Subcutaneous abdominal adipose tissue (tissue), 5 donors: ENCODE results near the gene GTF2IRD1.
"Not testable (repeated sequence)": the region's sequence is repeated elsewhere in the genome, so short reads cannot be mapped to it uniquely, and the experiment has no call there.

Experiments used
- H3K27ac ChIP-seq: one replicate; pipeline ENCODE4 v1.7.0; 2013; ENCODE audit warnings: low read depth, mild to moderate bottlenecking, inconsistent platforms, low read length, moderate library complexity
- H3K27me3 ChIP-seq, 5 donors: one replicate each; pipeline ENCODE4 v1.7.0; 2013; ENCODE audit warnings: low read length in 5 of 5, inconsistent platforms in 1 of 5; ENCODE audit not compliant: control insufficient read depth in 5 of 5, insufficient read depth in 4 of 5
- H3K36me3 ChIP-seq, 5 donors: one replicate each; pipeline ENCODE4 v1.7.0; 2013; ENCODE audit warnings: low read length in 5 of 5; ENCODE audit not compliant: control insufficient read depth in 5 of 5, insufficient read depth in 5 of 5
- H3K4me1 ChIP-seq, 5 donors: one replicate each; pipeline ENCODE4 v1.7.0; 2013; ENCODE audit warnings: low read length in 5 of 5, mild to moderate bottlenecking in 3 of 5, moderate library complexity in 1 of 5; ENCODE audit not compliant: control insufficient read depth in 5 of 5, insufficient read depth in 5 of 5
- H3K4me3 ChIP-seq, 5 donors: one replicate each; pipeline ENCODE4 v1.7.0; 2013; ENCODE audit warnings: low read length in 5 of 5, low read depth in 1 of 5
- H3K9ac ChIP-seq, 5 donors: one replicate each; pipeline ENCODE4 v1.7.0; 2013; ENCODE audit warnings: low read length in 5 of 5, mild to moderate bottlenecking in 4 of 5, moderate library complexity in 3 of 5
- H3K9me3 ChIP-seq, 5 donors: one replicate each; pipeline ENCODE4 v1.7.0; 2013; ENCODE audit warnings: low read length in 5 of 5; ENCODE audit not compliant: control insufficient read depth in 5 of 5
- donor health status: healthy.
- donor health status: healthy.
- donor health status: healthy.
- donor health status: healthy.
- donor health status: healthy.

The GTF2IRD1 gene

DNA sequence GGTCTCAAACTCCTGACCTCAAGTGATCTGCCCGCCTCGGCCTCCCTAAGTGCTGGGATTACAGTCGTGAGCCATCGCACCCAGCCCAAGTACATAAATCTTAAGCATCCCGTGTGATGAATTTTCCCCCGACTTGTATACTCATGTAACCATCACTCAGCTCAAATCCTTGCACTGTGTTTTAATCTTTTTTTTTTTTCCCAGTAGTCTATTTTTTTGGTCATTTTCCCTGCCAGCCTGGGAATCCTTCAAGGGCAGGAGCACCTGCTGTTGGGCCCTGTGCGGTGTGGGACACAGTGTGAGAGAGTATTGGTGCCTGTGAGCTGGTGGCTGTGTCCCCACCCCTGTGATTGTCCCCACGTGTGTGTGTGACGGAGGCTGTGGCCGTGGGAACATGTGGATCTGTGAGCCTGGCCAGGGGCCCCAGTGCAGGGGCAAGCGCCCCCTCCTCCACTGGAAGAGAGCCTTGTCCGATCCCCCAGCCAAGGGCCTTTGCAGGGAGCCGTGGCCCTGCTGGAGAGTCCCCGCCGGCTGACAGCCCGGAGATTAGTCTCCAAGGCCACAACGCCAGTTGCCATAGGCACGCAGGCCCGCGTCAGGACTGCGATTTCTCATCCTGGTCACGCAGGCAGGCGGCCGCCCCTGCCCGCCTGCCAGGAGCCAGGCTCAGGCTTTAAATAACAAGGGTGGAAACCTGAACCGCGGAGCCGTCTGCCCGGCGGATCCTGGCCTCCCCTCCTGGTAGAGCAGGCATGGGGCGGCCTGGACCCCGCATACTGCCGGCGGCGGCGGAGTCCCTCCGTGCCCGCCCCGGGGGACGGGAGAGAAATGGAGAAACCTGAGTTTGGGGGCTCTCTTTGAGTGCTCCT is 26.5 kb downstream of the GTF2IRD1 start:
- Histone ChIP-seq H3K27me3 (no peaks in the 10 kb centered on the region), H3K4me1 (peaks cover 9 to 71% (median 64%) of the 10 kb centered on the region in 5 donors), H3K27ac (peak overlapping the region; percentile 97), H3K36me3 (no peaks in the 10 kb centered on the region), H3K9ac (peak overlapping the region; percentile 64 to 89 (median 76)), H3K9me3 (no peaks in the 10 kb centered on the region), H3K4me3 (peak overlapping the region; percentile 60 to 73 (median 67))

- Histone ChIP-seq H3K4me3 (peak overlapping the region; percentile 60 to 73 (median 67)), H3K4me1 (peaks cover 9 to 71% (median 64%) of the 10 kb centered on the region in 5 donors), H3K36me3 (no peaks in the 10 kb centered on the region), H3K27ac (peak overlapping the region; percentile 97), H3K9me3 (no peaks in the 10 kb centered on the region), H3K27me3 (no peaks in the 10 kb centered on the region), H3K9ac (peak overlapping the region; percentile 64 to 79 (median 75))
These were observed 27.2 kb downstream of the GTF2IRD1 start for GRCh38 chr7:74480861-74481417.

GRCh38 chr7:74481458-74482196 is 27.9 kb downstream of the GTF2IRD1 start:
- Histone ChIP-seq H3K9ac (peak overlapping the region in 3 of 5 donors; percentile 26 to 79 (median 76)), H3K27ac (peak overlapping the region; percentile 97), H3K27me3 (no peaks in the 10 kb centered on the region), H3K4me1 (peaks cover 9 to 69% (median 64%) of the 10 kb centered on the region in 5 donors), H3K36me3 (no peaks in the 10 kb centered on the region), H3K9me3 (no peaks in the 10 kb centered on the region), H3K4me3 (peak overlapping the region in 4 of 5 donors; percentile 60 to 73 (median 67))

GRCh38 chr7:74482197-74482467 is 28.4 kb downstream of the GTF2IRD1 start:
- Histone ChIP-seq H3K27me3 (no peaks in the 10 kb centered on the region), H3K9ac (peak overlapping the region in 1 of 5 donors; percentile 40), H3K9me3 (no peaks in the 10 kb centered on the region), H3K27ac (peak overlapping the region; percentile 97), H3K4me1 (peaks cover 9 to 68% (median 63%) of the 10 kb centered on the region in 5 donors), H3K4me3 (no peak overlapping the region), H3K36me3 (no peaks in the 10 kb centered on the region)

- H3K27me3 ChIP-seq: no peaks in the 10 kb centered on the region
- H3K9ac ChIP-seq: peak overlapping the region in 3 of 5 donors; percentile 3 to 40 (median 20)
- H3K9me3 ChIP-seq: no peaks in the 10 kb centered on the region
- peak overlapping the region; percentile 97 for H3K27ac ChIP-seq
- no peaks in the 10 kb centered on the region for H3K36me3 ChIP-seq
- peaks cover 9 to 63% (median 58%) of the 10 kb centered on the region in 5 donors for H3K4me1 ChIP-seq
- no peak overlapping the region for H3K4me3 ChIP-seq
These were observed 29.1 kb downstream of the GTF2IRD1 start for GRCh38 chr7:74482629-74483401.

GRCh38 chr7:74483402-74484336 is 30.0 kb downstream of the GTF2IRD1 start:
- peak overlapping the region in 2 of 5 donors; percentile 20 to 41 for H3K9ac ChIP-seq

DNA sequence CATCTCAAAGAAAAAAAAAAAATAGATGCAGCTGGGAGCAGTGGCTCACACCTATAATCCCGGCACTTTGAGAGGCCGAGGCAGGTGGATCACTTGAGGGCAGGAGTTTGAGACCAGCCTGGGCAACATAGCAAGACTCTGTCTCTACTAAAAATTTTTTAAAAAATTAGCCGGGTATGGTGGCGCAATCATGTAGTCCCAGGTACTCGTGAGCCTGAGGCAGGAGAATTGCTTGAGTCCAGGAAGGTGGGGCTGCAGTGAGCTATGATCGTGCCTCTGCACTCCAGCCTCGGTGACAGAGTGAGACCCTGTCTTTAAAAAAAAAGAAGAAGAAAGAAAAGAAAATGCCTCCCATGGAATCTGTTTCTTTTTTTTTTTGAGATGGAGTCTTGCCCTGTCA is 31.9 kb downstream of the GTF2IRD1 start:
- no peaks in the 10 kb centered on the region for H3K9me3 ChIP-seq
- H3K27me3 ChIP-seq: no peaks in the 10 kb centered on the region
- H3K36me3 ChIP-seq: no peaks in the 10 kb centered on the region
- H3K4me3 ChIP-seq: no peak overlapping the region
- H3K27ac ChIP-seq: no peak overlapping the region
- peaks cover 2 to 36% (median 31%) of the 10 kb centered on the region in 5 donors for H3K4me1 ChIP-seq
- no peak overlapping the region for H3K9ac ChIP-seq

More at GRCh38 chr7:74483402-74484336, 30.0 kb downstream of the GTF2IRD1 start:
- Histone ChIP-seq H3K4me1 (peaks cover 6 to 55% (median 49%) of the 10 kb centered on the region in 5 donors), H3K4me3 (no peak overlapping the region), H3K36me3 (no peaks in the 10 kb centered on the region), H3K27ac (peak overlapping the region; percentile 73), H3K9me3 (no peaks in the 10 kb centered on the region), H3K27me3 (no peaks in the 10 kb centered on the region)

- not testable (repeated sequence) for H3K27me3 ChIP-seq, H3K27ac ChIP-seq, H3K4me3 ChIP-seq
These were observed 34.9 kb downstream of the GTF2IRD1 start for GRCh38 chr7:74488518-74489030.

More at GRCh38 chr7:74488518-74489030, 34.9 kb downstream of the GTF2IRD1 start:
- not testable (repeated sequence) for H3K9ac ChIP-seq, H3K9me3 ChIP-seq, H3K36me3 ChIP-seq, H3K4me1 ChIP-seq
